Fibroblast of the conjunctiva (primary cell): ENCODE data around the gene KRR1.
"Not testable (repeated sequence)": the region's sequence is repeated elsewhere in the genome, so short reads cannot be mapped to it uniquely, and the experiment has no call there.

ENCODE experiments used
- DNase-seq: peaks from one replicate; pipeline ENCODE4 v3.0.0-alpha.2; 2010; ENCODE audit warnings: low read depth

KRR1 gene

GRCh38 chr12:75476071-75476470, 35.3 kb downstream of the KRR1 start:
- DNase-seq, result no peak

- DNase-seq, result no peak
These were observed 37.3 kb downstream of the KRR1 start for GRCh38 chr12:75474116-75474515.

- DNase-seq, result no peak
These were observed 39.2 kb downstream of the KRR1 start for GRCh38 chr12:75471902-75472890.

DNA sequence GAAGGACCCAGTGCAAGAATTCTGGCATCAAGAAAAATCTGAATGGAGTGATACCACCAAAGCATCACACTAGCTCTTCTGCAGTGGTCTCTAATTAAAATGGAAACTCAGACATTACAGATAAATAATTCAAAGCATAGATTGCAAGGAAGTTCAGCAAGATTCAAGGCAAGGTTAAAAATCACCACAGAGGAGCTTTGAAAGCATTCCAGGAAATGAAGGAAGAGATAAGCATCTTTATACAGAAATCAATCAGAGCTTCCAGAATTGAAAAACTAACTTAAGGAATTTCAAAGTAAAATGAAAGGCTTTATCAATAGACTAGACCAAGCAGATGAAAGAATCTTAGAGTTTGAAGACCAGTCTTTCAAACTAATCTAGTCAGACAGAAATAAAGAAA, 51.2 kb downstream of the KRR1 start:
- no peak for DNase-seq

DNA sequence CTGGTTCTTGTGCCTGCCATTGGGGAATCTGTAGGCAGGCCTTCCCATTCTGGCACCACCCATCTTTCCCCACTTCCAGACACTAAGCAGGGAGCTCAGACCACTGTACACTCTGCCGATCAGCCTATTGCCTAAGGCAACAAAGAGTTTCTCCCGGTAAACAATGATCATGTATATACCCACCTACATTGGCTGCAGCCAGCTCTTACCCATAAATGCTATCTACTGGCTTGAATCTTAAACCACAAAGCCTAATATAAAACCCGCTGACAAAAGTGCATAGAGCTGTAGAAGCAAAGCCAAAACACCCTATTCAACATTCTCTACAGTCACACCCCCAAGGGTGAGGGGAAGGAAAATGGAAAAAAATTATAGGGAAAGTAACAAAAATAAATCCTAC, 51.7 kb downstream of the KRR1 start:
- no peak for DNase-seq

DNA sequence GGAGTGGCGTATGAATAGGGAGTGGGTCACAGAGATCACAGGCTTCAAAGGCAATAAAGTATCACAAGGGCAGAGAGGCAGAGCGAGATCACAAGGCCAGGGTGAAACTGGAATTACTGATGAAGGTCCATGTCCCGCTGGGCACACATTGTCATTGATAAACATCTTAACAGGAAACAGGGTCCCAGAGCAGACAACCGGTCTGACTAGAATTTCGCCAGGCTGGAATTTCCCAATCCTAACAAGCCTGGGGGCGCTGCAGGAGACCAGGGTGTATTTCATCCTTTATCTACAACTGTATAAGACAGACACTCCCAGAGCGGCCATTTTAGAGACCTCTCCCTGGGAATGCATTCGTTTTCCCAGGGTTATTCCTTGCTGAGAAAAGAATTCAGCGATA, 53.5 kb downstream of the KRR1 start:
- not testable (repeated sequence) for DNase-seq

DNA sequence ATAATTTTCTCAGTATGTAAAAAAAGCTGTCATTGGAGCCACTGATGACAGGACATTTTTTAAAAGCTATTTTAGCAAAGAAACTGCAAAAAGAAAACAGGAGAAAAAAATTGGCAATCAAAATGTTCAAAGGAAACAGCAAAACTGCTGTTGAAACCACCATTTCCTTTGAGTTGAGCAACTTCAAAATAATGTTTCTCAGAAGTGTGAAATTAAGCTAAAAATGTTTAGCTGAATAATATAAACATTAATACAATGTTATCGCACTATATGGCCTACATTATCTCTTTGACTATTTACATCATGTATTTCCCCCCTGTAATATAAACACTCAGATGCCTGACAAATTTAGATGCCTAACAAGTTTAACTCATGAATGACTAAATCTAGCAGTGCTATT, 54.2 kb downstream of the KRR1 start:
- no peak for DNase-seq

- DNase-seq, result no peak
These were observed 55.6 kb downstream of the KRR1 start for GRCh38 chr12:75455839-75456238.

- DNase-seq, result no peak
These were observed 58.6 kb downstream of the KRR1 start for GRCh38 chr12:75452675-75453330.

- no peak for DNase-seq
These were observed 63.6 kb downstream of the KRR1 start for GRCh38 chr12:75447691-75448393.

DNA sequence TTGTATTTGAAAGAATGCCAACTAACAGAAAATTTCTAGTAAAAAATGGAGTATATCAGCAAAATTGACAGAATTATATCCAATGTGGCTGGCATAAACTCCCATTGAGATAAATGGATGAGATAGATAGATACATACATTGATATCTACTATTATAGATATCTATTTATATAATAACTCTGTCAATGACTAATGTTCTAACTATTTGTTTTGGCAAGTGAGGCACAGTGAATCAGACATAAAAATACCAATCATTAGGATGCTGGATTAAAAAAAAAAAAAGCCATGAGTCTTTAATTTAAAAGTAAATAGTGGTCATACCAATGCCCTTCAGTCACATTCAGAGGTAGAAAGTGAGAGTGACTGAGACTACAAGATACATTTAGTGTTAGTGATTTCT, 64.6 kb downstream of the KRR1 start:
- peak; percentile 29 for DNase-seq

DNA sequence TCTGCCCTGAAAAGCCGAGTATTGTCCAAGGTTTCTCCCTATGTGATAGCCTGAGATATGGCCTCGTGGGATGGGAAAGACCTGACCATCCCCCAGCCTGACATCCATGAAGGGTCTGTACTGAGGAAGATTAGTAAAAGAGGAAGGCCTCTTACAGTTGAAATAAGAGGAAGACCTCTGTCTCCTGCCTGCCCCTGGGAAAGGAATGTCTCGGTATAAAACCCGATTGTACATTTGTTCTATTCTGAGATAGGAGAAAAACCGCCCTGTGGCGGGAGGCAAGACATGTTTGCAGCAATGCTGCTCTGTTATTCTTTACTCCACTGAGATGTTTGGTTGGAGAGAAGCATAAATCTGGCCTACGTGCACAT, 66.3 kb downstream of the KRR1 start:
- DNase-seq, result not testable (repeated sequence)

- DNase-seq, result no peak
These were observed 66.8 kb downstream of the KRR1 start for GRCh38 chr12:75444429-75445136.

DNA sequence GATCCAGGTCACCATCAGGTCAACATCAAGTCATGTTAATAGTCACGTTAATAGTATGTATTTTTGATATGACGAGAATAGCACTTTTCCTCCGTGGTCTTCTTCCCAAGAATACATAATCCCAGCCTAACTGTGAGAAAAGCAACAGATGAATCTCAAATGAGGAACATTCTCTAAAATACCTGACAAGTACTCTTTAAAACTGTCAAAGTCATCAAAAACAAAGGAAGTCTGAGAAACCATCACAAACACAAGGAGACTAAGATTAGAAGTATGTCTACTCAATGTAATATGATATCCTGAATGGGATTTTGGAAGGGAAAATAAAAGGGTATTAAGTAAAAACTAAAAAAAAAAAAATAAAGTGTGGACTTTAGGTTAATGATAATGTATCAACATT, 67.7 kb downstream of the KRR1 start:
- no peak for DNase-seq

GRCh38 chr12:75442454-75442853, 69.0 kb downstream of the KRR1 start:
- DNase-seq, result not testable (repeated sequence)

GRCh38 chr12:75441687-75442449, 69.5 kb downstream of the KRR1 start:
- DNase-seq, result not testable (repeated sequence)
